ENCODE measurements around the gene SEMA5A. TPM values are rescaled to one million over a fixed set of nuclear protein-coding genes. Genes with fewer than 3 reads are reported as not detected.

Gene SEMA5A
- total RNA-seq, 4 donors from 2014 or later, result 2.6 to 36.5 (median 4.7) TPM

DNA sequence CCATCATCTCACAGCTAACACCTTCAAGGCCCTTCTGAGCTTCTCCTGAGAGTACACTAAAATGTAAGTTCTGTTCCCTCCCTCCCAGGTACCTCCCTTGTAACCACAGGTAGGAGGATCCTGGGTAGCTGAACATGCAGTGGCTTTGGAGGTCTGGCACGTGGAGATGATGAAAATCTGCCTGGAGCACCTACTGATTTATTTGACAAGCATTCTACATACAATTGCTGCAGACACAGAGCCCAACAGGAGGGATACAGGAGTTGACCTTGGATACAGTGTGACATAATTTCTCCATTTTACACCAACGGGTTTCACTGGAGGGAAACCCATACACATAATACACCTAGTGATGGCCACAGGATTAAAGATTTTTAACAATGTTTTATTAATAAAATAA lies 478.7 kb downstream of the SEMA5A start:
- TF ChIP-seq, protein P1, sequence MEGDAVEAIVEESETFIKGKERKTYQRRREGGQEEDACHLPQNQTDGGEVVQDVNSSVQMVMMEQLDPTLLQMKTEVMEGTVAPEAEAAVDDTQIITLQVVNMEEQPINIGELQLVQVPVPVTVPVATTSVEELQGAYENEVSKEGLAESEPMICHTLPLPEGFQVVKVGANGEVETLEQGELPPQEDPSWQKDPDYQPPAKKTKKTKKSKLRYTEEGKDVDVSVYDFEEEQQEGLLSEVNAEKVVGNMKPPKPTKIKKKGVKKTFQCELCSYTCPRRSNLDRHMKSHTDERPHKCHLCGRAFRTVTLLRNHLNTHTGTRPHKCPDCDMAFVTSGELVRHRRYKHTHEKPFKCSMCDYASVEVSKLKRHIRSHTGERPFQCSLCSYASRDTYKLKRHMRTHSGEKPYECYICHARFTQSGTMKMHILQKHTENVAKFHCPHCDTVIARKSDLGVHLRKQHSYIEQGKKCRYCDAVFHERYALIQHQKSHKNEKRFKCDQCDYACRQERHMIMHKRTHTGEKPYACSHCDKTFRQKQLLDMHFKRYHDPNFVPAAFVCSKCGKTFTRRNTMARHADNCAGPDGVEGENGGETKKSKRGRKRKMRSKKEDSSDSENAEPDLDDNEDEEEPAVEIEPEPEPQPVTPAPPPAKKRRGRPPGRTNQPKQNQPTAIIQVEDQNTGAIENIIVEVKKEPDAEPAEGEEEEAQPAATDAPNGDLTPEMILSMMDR (IDR thresholded peaks at IDR 0.05; ENCODE audit: low read depth), result no peak

DNA sequence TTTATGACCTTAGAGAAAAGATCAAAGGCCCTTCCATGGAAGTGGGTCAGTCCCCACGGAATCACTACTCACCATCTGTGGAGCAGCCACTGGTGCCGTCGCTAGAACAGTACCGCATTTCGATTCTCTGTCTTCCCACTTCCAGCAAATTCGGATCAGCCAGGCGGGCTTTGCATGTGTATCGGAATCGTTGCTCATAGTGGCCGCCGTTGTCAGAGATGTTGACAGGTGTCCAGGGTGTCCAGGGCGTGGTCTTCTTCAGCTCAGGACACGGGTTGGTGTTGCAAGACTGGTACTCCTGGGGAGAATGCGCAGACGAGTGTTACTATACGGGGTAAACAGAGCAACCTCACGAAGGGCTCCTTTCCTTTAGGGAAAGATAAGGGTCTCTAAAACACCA lies 479.5 kb downstream of the SEMA5A start:
- TF ChIP-seq, protein P1 (IDR thresholded peaks at IDR 0.05; ENCODE audit: low read depth), result no peak

DNA sequence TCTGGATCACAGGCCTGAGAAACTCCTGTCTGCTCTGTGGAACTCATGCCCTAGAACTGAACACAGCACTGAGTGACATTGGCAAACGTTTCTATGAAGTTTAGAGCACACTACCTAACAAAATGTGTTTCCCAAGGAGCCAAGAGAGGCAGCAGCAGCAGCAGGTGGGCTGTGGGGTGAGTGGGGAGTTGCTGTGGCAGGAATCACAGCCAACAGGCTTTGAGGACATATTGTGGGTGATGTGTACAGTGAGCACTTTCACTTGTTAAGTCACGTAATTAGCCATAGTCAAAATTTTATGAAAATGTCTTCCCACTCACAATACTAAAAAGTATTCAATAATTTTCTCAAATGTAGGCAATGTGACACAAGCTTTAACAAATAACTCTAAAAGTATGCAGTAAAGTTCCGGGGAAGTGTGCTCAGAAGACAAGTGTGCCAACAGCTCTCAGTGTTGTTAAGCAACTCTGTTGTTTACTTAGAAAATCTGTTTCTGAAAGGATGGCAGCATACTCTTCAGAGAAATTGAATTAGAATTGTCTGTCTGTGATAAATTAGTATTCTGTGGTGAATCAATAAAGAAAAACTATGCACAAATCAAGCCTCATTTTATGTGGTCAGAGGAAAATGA lies 482.1 kb downstream of the SEMA5A start:
- TF ChIP-seq, protein P1 (IDR thresholded peaks at IDR 0.05; ENCODE audit: low read depth), result no peak

DNA sequence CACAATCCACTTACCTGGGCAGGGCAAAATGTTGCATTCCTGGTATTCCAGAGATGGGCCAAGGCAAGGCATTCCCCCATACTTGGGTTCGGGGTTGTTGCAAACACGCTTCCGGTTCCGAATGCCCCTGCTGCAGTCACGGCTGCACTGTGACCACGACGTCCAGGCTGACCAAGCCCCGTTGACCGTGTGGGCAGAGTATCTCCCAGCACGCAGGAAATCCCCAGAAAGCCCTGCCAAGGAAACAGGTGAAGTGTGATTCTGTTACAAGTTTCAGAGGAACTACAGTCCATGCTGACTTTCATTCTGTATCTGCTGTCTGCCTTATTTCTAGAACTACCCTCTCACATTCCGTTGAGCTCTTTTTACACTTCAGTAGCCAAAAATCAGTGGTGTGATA lies 483.0 kb downstream of the SEMA5A start:
- TF ChIP-seq, protein P1 (IDR thresholded peaks at IDR 0.05; ENCODE audit: low read depth), result no peak

DNA sequence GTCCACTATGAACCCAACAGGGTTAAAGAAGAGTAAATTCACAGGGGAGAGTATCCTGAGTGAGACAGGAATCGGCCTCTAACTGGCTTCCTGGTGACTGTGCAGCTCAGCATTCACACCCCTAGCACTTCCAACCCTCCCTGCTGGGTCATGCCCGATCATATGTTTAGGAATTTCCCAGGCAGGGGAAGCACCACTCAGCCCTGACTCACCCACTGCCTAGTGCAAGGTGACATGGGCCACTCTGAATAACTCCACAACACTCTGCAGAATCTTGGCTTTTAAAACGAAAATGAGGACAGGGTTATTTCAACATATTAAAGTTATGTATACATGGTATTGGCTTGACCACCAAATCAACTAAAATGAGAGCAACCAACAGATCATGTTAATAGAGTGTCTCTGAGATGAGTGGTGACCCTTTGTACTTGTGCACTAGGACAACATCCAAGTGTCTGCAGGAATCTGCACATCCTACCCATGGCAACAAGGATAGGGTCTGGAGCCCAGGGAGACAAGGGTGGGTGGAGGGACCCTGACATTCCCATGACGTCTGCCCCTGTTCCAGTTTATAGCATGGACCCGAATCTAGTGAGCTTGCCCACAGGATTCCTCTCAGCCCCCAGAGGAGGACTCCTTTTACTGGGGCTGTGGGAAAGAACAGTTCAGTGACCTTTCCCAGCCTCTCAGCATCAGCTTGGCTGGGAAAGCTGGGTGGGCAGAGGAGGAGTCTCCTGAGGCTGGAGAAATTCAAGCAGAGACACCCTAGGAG lies 485.8 kb downstream of the SEMA5A start:
- TF ChIP-seq, protein P1 (IDR thresholded peaks at IDR 0.05; ENCODE audit: low read depth), result no peak

DNA sequence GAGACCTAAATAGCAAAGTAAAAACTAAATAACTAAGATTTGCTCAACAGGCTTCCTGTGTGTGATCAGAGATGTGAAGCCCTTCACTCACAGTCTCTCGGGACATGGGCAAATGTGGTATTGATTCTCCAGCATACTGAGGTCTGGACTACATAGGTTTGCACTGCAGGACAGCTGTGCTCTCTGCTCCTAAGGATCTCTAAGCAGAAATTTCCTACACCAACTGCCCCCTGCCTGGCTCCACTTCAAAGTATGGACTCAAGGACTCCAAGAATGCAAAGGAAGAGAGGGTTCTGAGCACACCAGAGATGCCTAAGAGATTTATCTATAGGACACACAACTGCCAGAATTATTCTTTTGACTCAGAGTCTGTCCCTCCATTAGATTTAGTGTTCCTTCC lies 487.2 kb downstream of the SEMA5A start:
- TF ChIP-seq, protein P1 (IDR thresholded peaks at IDR 0.05; ENCODE audit: low read depth), result no peak

DNA sequence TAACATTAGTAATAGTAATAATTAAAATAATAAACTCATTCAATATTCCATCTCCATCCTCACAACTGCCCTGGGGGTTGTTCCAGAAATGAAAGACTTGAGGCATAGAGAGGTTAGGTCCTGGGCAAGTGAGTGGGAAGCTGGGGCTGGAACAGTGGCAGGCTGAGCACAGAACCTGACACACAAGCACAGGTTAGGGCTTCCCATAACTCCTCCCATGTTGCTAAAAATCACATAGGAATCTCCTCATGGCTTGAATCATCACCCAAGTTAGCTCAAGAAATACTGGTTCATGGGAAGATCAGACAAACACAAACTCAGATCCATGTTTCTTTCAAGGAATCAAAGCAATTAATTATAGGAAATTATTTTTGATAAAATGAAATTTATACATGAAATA lies 487.7 kb downstream of the SEMA5A start:
- TF ChIP-seq, protein P1 (IDR thresholded peaks at IDR 0.05; ENCODE audit: low read depth), result no peak
